Stomach (tissue), 4 donors: ENCODE data around the gene TSPAN11.

Source experiments
- POLR2A ChIP-seq, 4 donors: fragments of 450-650 bp; IDR thresholded peaks; one replicate each; pipeline ENCODE4 v1.6.1; 2016; ENCODE audit warnings: antibody characterized with exemption in 4 of 4, control low read depth in 2 of 4, mild to moderate bottlenecking in 1 of 4, moderate library complexity in 1 of 4
- TF ChIP-seq, protein P1 (sequence below), 7 experiments: fragments of 450-650 bp in 4 of 7; fragments of 200-600 bp in 3 of 7; sonication (generic) in 3 of 7; IDR thresholded peaks; one replicate each; pipeline ENCODE4 v1.5.1; 2016 to 2019; ENCODE audit warnings: antibody characterized with exemption in 7 of 7, control low read depth in 2 of 7, mild to moderate bottlenecking in 1 of 7

DNA sequence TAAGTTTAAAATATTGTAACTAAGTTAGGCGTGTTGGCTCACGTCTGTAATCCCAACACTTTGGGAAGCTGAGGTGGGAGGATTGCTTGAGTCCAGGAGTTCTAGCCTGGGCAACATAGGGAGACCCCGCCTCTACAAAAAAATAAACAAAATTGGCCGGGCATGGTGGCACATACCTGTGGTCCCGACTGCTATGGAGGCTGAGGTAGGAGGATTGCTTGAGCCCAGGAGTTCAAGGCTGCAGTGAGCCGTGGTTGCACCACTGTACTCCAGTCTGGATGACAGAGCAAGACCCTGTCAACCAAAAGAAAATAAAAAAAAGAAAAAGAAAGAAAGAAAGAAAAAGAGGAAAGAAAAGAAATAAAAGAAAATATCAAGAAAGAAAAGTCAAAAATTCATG is 72.5 kb downstream of the TSPAN11 start:
- TF ChIP-seq POLR2A (IDR thresholded peaks at IDR 0.05) = no peak
- TF ChIP-seq, protein P1, sequence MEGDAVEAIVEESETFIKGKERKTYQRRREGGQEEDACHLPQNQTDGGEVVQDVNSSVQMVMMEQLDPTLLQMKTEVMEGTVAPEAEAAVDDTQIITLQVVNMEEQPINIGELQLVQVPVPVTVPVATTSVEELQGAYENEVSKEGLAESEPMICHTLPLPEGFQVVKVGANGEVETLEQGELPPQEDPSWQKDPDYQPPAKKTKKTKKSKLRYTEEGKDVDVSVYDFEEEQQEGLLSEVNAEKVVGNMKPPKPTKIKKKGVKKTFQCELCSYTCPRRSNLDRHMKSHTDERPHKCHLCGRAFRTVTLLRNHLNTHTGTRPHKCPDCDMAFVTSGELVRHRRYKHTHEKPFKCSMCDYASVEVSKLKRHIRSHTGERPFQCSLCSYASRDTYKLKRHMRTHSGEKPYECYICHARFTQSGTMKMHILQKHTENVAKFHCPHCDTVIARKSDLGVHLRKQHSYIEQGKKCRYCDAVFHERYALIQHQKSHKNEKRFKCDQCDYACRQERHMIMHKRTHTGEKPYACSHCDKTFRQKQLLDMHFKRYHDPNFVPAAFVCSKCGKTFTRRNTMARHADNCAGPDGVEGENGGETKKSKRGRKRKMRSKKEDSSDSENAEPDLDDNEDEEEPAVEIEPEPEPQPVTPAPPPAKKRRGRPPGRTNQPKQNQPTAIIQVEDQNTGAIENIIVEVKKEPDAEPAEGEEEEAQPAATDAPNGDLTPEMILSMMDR (IDR thresholded peaks at IDR 0.05) = no peak
